SW480 (cell line): Measurements from ENCODE around the gene SDCBP2.
A peak's percentile ranks its signal among the peaks of the same experiment; 100 is the strongest.

Source experiments
- DNase-seq: peaks from one replicate; pipeline ENCODE4 v3.0.0-alpha.2; 2016; ENCODE audit warnings: low spot score

The SDCBP2 gene

GRCh38 chr20:1328680-1329330, at the start of gene SDCBP2:
Gene SDCBP2 (minus strand): TSS chr20:1329139. CDS start chr20:1320416, 8,723 bp downstream.
- DNase-seq: peak; percentile 75

- peak; percentile 21 for DNase-seq
Measured at GRCh38 chr20:1378735-1379125, 49.8 kb upstream of the SDCBP2 start.

- peak; percentile 69 for DNase-seq
Measured at GRCh38 chr20:1377984-1378734, 49.2 kb upstream of the SDCBP2 start.

GRCh38 chr20:1377341-1377871, 48.5 kb upstream of the SDCBP2 start:
- no peak for DNase-seq

GRCh38 chr20:1376408-1377270, 47.7 kb upstream of the SDCBP2 start:
- DNase-seq: no peak

- no peak for DNase-seq
Measured at GRCh38 chr20:1376007-1376406, 47.1 kb upstream of the SDCBP2 start.

GRCh38 chr20:1375515-1375914, 46.6 kb upstream of the SDCBP2 start:
- DNase-seq: no peak

GRCh38 chr20:1374246-1374645, 45.3 kb upstream of the SDCBP2 start:
- DNase-seq: no peak

GRCh38 chr20:1373614-1374013, 44.7 kb upstream of the SDCBP2 start:
- no peak for DNase-seq

GRCh38 chr20:1373036-1373435, 44.1 kb upstream of the SDCBP2 start:
- no peak for DNase-seq

GRCh38 chr20:1371830-1372539, 43.0 kb upstream of the SDCBP2 start:
- no peak for DNase-seq

- no peak for DNase-seq
Measured at GRCh38 chr20:1371202-1371782, 42.4 kb upstream of the SDCBP2 start.

- no peak for DNase-seq
Measured at GRCh38 chr20:1370548-1371110, 41.7 kb upstream of the SDCBP2 start.

- no peak for DNase-seq
Measured at GRCh38 chr20:1369970-1370369, 41.0 kb upstream of the SDCBP2 start.

- DNase-seq: no peak
Measured at GRCh38 chr20:1368448-1369199, 39.7 kb upstream of the SDCBP2 start.

GRCh38 chr20:1367479-1367878, 38.5 kb upstream of the SDCBP2 start:
- DNase-seq: no peak

GRCh38 chr20:1364106-1364505, 35.2 kb upstream of the SDCBP2 start:
- no peak for DNase-seq

GRCh38 chr20:1363522-1363921, 34.6 kb upstream of the SDCBP2 start:
- DNase-seq: no peak

GRCh38 chr20:1362484-1362883, 33.5 kb upstream of the SDCBP2 start:
- DNase-seq: no peak

GRCh38 chr20:1360094-1360846, 31.3 kb upstream of the SDCBP2 start:
- DNase-seq: no peak
